LHCN-M2 (cell line): Measurements from ENCODE around the gene DLGAP5. TPM values are rescaled to one million over a fixed set of nuclear protein-coding genes. Genes with fewer than 3 reads are reported as not detected.

ENCODE experiments used
- DNase-seq: peaks from one replicate; pipeline ENCODE4 v3.0.0-alpha.2; 2012; ENCODE audit warnings: low read depth
- polyA plus RNA-seq: library from polyadenylated mRNA; unstranded; fragments of >200 nt; gene quantifications from one replicate; pipeline ENCODE4 v1.2.1, GENCODE V29; 2012; ENCODE audit warnings: missing spikeins
- total RNA-seq: library from RNA; depleted of rRNA; stranded (reverse); fragments of >200 nt; gene quantifications from 2 replicates; pipeline ENCODE4 v1.2.3, GENCODE V29; 2014; rRNA removed

Gene DLGAP5, protein sequence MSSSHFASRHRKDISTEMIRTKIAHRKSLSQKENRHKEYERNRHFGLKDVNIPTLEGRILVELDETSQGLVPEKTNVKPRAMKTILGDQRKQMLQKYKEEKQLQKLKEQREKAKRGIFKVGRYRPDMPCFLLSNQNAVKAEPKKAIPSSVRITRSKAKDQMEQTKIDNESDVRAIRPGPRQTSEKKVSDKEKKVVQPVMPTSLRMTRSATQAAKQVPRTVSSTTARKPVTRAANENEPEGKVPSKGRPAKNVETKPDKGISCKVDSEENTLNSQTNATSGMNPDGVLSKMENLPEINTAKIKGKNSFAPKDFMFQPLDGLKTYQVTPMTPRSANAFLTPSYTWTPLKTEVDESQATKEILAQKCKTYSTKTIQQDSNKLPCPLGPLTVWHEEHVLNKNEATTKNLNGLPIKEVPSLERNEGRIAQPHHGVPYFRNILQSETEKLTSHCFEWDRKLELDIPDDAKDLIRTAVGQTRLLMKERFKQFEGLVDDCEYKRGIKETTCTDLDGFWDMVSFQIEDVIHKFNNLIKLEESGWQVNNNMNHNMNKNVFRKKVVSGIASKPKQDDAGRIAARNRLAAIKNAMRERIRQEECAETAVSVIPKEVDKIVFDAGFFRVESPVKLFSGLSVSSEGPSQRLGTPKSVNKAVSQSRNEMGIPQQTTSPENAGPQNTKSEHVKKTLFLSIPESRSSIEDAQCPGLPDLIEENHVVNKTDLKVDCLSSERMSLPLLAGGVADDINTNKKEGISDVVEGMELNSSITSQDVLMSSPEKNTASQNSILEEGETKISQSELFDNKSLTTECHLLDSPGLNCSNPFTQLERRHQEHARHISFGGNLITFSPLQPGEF
- total RNA-seq = 91.2 and 97.3 TPM in 2 replicates
- polyA plus RNA-seq = 16.9 TPM

DNA sequence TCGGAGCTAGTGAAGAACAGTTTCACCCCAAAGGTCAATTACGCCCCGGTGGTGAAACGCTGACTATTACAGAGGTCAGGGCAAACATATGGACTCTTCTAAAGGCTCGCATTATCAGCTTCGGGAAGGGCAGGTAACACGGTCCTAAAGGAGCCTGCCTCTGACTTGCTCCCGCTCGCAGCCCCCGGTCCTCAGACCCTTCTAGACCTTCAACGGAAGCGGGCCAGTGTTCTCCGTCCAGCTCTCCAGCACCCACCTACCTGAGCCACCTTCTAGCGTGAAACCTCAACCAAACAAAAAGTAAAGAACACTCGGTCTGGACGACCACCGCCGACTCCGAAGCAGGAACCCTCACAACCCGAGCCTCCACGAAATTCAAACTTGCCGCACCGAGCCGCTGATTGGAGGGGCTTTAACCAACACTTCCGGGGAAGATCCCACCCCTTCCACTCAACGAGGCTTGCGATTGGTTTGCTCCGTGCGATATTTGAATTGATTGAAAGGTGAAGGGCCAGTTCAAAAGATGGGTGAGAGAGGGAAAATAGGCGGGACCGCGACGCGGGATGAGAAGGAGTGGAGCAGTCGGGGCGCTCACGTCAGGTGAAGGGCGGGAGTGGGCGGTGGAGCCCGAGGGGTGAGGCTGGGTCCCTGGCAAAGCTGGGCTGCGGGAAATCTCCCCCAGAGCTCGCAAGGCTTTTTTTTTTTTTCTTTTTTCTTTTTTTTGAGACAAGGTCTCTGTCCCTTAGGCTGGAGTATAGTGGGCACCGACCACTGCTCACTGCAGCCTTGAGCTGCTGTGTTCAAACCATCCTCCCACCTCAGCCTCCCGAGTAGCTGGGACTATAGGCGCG is at the start of gene DLGAP5:
Gene DLGAP5, minus strand, starts transcription at position 383 of the 851 bp plus-strand sequence. CDS start 2,406 bp downstream, outside the sequence.
- peak; percentile 97 for DNase-seq

DNA sequence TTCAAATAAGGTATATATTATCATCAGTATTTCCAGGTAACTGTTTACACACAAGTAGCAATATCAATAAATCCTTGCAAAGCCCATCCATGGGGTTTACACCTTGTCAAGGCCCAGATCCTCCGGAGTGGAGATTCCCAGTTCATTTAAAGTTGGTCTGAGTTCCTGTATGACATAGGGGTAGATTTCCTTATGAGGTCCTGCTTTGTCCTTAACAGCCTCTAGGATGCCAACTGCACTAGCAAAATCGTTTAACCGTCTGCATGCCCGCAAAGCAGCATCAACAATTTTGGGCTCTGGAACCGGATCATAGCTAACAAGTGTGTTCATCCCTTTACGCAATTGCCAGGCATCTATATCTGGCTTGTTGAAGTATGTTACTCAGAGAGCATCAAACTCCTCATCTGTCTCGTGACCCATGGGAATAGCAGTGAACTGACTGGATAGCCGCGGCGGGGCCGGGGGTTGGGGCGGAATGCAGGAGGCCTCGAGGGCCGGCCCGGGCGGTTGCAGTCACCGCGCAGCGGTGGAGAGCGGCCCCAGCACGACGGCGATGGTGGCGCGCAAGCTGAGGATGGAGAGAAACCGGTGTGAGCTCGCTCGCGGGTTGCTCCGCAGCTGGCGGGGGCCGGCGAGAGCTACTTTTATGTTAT is 49.3 kb upstream of the DLGAP5 start:
- peak; percentile 51 for DNase-seq

DNA sequence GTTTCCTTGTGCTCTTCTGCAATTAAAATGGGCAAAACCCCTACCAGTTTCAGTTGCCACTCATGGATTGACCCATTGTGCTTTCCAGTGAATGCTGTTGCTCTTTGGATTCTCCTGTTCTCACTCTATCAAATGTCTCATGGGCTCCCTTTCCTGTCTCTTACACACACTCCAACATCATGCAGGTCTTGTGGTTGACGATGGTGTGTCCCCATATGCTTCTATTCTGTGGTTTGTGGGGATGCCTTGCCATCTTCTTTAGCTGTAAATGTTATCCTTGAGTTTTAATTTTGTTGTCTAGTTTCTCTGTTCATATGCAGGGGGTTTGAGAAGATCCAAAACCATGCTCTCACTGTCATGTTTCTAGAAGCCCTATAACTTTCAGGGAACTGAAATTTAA is 47.9 kb upstream of the DLGAP5 start:
- no peak for DNase-seq

DNA sequence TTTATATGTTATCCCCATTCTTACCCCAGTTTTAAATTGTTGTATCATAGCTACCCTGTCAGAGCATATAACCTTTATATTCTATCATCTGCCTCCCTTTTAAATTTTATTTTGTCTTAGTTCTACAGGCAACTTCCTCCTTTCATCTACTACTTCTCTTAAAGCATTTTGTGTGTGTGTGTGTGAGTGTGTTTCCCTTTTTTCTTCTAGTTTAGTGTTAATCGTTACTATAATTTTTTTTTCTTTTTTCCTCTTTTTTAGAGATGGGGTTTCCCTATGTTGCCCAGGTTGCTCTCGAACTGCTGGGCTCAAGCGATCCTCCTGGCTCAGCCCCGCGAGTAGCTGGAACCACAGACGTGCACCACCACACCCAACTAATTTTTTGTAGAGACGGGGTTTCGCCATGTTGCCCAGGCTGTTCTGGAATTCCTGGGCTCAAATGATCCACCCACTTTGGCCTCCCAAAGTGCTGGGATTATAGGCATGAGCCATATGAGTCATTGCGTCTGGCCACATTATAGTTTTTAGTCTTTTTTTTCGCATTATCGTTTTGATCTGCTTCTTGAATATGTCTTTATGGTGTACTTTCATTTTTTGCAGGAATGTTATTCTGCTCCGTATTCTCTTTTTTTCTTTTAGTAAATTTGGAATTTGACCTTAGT is 46.8 kb upstream of the DLGAP5 start:
- DNase-seq = no peak

DNA sequence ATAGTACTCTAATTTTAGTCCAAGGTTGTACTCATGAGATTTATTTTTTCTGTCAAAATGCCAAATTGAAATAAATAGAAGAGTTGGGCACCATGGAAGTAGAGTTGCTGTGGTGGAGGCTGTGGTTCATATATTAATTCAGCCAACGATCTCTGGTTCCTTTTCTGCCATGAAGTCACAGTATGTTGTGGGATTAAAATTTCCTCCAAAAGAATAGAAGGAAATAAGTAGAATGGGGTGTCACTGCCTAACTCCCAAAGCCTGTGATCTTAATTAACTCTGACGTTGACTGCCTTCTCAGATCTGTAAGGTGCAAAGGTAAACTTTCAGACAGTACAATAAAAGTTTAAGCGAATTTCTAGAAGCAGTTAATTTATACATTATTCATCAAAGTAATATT is 42.2 kb upstream of the DLGAP5 start:
- no peak for DNase-seq

DNA sequence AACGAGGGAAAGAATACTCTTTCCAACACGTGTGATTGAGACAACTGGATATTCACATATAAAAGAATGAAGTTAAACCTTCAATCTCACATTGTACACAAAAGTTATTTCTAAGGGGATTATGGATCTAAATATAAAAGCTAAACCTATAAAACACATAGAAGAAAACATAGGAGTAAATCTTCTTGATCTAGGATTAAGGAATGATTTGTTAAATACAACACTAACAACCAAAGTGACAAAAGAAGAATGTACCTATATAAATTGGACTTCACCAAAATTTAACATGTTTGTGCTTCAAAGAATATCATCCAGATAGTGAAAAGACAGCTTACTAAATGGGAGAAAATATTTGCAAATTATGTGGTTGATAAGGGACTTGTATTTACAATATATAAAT is 36.9 kb upstream of the DLGAP5 start:
- DNase-seq = no peak

DNA sequence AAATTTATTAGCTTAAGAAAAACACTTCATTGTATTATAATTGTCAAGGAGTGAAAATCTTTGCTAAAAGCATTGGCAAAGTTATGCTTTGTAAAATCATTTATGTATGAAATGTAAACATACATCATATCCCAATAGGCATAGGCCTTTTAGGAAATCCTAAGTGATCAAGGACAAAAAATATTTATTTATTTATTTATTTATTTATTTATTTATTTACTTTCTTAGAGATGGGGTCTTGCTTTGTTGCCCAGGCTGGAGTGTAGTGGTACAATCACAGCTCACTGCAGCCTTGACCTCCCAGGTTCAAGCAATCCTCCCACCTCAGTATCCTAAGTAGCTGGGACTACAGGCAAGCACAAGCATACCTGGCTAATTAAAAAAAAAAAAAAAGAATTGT is 32.0 kb upstream of the DLGAP5 start:
- DNase-seq = no peak

DNA sequence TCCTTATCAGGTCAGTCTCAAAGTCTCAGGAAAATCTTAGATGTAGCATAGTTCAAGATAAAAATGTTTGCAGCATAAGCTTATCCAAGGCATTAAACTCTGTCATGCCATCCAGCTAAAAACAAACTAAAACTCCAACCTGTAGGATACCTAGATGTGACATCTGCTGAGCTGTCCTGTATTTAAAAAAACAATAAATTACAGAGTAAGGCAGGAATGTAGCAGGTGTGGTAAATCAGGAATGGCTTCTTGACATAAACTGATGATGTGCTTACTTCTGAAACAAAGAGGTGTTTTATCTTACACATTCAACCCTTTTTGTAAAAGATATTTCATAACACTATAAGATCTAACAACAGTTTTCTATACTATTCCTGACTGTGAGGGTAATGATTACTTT is 30.6 kb upstream of the DLGAP5 start:
- no peak for DNase-seq

DNA sequence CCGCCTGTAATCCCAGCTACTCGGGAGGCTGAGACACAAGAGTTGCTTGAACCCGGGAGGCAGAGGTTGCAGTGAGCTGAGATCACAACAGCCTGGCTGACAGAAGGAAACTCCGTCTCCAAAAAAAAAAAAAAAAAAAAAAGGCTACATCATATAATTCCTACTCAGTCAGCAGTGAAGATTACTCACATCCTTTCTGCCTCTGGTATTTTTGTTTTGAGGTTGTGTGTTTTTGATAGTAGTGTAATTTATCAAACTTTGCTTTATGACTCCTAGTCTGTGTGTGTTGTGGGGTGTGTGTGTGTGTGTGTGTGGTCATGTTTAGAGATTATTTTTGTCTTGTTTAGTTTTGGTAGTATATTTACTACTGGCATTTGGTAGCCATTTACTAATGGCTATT is 29.8 kb upstream of the DLGAP5 start:
- DNase-seq = peak; percentile 80

DNA sequence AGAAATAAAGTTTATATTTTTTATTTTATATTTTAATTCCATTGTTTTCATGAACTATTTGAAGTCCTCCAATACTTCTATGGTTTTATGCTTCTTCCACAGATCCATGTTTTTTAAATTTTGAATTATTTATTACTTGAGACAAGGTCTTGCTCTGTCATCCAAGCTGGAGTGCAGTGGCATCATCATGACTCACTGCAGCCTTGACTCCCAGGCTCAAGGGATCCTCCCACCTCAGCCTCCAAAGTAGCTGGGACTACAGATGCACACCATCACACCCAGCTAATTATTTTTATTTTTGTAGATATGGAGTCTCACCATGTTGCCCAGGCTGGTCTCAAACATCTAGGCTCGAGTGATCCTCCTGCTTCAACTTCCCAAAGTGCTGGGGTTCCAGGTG is 28.8 kb upstream of the DLGAP5 start:
- DNase-seq = peak; percentile 17

DNA sequence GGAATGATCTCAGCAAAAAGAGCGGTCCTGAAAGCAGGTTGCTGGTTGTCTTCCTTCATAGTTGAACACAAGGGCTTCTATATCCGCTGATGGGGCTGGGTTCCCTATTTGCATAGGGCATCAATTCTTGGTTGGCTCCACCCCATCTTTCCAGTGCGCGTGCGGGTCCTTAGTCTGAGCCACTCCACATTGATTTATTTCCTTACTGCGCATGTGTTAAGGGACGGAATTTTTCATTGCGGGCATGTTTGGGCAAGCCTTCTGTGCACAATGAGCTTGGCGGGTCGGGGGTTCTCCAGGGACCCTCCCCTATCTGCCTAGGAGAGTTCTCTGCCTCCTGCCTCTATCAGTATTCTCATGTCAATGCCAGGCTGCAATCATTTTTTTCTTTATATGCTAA is 21.2 kb upstream of the DLGAP5 start:
- DNase-seq = no peak

DNA sequence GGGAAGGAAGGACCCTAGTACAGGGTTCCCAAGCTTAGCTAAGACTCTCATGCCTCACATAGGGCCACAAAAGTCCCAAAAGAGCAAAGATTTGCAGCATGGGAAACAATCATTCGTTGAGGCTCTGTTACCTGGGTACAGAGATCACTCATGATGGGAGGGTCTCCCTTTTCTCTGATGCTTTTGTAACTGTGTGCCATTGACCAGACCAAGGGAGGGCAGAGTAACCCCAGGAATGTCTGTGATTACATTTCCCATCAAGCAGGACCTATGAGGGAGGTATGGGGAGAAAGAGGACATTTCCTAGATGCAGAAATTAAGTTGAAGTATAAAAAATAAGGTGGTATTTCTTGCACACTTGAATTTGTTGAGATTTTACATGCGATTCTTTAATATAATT is 16.4 kb upstream of the DLGAP5 start:
- DNase-seq = no peak

DNA sequence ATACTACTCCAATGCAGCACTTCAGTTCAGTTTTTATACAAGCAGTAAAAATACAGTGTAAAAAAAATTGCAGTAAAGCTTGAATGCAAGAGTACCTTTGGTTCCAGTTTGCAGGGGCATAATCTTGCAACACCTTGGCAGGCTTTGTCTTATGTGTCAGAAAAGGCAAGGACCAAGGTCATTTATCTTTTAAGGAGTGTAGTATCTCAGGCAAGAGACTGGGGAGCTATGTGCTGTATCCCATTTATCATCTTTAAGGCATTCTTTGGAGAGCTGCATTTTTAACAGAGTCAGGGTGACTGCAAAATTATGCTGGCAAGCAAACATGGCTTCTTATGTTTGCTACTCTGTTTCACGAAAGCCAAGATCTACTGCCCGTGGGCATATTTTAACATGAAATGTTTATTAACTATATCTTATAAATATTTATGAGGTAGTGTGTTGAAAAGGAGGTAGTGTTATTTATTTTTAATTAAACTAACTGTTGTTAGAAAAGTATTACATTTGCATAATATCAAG is 14.8 kb upstream of the DLGAP5 start:
- no peak for DNase-seq

DNA sequence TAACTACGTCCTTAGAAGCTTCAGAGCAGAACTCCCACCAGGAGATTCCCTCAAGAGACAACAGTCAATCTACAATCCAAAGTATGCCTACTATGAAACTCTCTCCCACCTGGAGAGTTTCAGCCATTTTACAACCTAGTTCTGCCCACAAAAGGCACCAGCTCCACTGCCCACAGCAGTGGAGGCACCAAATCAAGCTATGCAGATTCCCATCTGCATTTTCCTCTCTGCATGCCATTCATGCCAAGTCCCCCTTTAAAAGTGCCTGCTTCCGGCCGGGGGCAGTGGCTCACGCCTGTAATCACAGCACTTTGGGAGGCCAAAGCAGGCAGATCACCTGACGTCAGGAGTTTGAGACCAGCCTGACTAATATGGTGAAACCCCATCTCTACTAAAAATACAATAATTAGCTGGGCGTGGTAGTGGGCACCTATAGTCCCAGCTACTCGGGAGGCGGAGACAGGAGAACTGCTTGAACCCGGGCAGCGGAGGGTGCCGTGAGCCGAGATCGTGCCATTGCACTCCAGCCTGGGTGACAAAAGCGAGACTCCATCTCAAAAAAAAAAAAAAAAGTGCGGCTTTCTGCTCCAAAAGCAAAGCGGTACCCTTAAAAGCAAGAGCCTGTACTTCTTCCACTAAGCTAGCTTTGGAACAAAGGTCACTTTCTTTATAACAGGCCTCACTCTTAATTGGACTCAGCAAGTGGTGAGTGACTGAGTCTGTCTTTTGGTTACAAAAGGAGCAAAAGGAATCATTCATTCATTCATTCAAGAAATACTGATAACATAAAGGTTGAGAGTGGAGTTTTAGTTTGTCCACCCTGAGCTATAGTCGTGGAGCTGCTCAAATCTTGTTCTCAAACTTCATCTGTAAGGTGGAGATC is 10.1 kb upstream of the DLGAP5 start:
- no peak for DNase-seq

DNA sequence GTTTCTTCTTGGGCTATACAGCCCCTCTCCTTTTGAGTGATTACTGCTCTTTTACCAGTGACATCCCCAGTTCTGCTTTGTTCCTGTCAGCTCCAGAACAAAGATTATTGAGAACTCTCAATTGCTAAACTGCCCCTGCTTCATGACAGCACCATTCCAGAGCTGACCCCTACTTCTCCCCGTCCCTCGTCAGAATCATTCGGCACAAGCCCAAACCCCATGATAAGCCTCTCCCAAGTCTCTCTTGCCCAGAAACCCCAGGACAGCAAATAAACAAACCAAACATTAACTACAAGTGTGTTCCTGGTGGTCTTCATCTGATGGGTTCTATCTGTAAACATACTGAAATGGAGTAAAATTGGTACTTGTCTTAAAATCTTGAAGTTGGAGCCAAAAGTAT is 9.3 kb upstream of the DLGAP5 start:
- no peak for DNase-seq

DNA sequence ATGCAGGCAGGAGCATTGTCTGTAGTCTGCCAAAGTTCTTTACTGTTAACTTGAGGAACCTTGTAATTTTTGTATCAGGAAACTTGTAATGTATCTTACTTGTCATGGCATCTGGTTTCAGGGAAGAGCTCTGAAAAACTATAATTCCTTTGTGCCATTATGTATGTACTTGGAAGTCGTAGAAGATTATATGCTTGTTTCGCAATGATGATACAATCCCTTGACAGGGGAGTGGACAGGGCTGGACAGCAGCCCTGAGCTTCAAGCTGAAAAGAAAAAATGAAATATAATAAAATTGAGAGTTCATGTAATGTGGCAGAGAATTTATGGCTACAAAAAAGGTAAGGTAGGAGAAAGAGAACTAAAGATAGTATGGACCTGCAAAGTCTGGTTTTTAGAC is 7.4 kb upstream of the DLGAP5 start:
- DNase-seq = peak; percentile 4

DNA sequence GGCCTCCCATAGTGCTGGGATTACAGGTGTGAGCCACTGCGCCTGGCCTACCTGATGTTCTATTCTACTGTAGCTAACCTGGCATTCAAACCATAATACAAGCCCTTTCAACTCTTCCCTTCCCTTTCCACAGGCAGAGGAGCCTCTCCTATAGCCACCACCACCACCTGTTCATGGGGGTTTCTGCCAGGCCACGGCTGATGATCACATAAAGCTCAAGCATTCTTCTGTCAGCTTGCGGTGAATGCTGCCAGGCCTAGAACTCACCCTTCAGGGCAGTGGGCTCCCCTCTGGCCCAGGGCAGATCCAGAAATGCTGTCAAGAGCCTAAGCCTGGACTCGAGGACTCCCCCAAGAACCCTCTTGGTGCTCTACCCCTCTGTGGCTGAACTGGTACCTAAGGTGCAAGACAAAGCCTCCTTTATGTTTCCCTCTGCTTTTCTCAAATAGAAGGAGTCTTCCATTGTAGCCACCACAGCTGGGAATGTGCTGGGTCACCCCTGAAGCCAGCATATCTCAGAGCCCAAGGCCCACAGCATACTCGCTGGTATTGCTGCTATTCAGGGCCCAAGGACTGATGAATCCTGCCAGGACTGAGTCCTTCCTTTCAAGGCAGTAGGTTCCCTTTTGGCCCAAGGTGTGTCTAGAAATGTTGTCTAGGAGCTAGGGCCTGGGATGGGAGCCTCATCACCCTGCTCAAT is 3.4 kb upstream of the DLGAP5 start:
- no peak for DNase-seq

DNA sequence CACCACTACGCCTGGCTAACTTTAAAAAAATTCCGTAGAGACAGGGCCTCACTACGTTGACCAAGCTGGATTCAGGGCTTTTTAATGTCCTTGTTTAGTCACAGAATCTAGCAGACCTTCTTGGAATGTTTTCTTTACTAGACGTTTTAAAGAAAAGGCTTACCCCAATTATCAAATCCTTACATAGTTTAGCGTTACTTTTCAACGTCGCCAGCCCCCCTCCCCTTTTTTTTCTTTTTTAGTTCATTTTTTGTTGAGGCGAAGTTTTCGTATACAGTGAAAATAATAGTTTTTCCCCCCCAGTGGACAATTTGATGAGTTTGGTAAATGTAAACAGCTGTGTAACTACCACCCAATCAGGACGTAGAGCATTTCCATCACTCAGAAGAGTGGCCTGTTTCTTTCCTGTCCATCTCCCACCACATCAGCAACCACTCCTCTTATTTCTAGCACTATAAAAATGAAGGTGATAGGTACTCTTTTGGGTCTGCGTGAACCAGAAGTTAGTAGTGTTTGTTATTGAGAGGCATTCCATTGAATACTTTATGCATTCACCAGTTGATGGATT is 753 bp upstream of the DLGAP5 start:
- no peak for DNase-seq

DNA sequence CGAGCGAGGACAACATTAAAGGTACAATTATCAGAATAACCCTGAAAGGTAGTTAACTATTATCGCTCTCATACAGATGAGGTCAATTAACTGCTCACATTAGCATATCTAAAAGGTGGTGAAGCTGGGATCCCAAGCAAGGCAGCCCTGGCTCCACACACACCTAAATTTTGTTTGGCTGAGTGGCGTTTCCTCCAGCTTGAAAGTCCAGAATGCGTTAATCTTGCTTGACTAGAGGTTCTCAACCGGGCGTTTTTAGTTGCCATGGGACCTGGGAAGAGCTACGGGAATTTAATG is 531 bp downstream of the DLGAP5 start:
- DNase-seq = no peak
